GM10248 (cell line): ENCODE measurements around the gene SPATA7.

Experiments
- CTCF ChIA-PET: fragments of 300-600 bp; sonication (Branson Sonifier 250); formaldehyde crosslinking; extraction: SDS; loops from one replicate; lab custom pipeline; 2021; ENCODE audit warnings: antibody characterized with exemption; lab: Yijun Ruan, JAX
- POLR2A ChIA-PET: fragments of 350-650 bp; sonication (Branson Sonifier 250); formaldehyde crosslinking; extraction: SDS; loops from one replicate; lab custom pipeline; 2020; ENCODE audit warnings: antibody characterized with exemption; lab: Yijun Ruan, JAX
- DNase-seq: peaks from one replicate; pipeline ENCODE4 v3.0.0; 2012; ENCODE audit errors: extremely low spot score
- TF ChIP-seq, protein P1 (sequence below): IDR thresholded peaks from 2 replicates; pipeline ENCODE4 v1.5.1; 2012; ENCODE audit warnings: mild to moderate bottlenecking, low read depth; ENCODE audit errors: extremely low read depth, missing control alignments, control extremely low read depth

The SPATA7 gene

DNA sequence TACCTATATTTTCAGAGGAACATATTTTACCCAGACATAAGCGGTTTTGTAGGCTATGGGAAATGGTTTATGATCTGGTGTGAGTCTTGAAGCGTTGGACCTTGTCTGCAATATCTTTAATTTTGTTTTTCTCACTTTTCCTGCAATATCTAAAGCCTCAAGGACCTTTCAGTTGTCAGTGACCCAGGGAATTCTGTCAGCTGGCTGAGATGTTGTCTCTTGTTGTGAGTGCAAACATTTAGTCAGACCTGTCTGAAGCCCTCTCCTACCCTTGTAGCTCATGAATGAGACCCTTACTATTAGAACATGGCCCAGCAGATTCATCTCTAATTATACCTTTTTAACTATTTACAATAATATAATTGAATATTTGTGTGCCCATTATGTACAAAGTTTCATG, 53.6 kb downstream of the SPATA7 start:
- ChIA-PET CTCF (no interaction called here), POLR2A (no interaction called here)
- no peak for DNase-seq
- TF ChIP-seq, protein P1, sequence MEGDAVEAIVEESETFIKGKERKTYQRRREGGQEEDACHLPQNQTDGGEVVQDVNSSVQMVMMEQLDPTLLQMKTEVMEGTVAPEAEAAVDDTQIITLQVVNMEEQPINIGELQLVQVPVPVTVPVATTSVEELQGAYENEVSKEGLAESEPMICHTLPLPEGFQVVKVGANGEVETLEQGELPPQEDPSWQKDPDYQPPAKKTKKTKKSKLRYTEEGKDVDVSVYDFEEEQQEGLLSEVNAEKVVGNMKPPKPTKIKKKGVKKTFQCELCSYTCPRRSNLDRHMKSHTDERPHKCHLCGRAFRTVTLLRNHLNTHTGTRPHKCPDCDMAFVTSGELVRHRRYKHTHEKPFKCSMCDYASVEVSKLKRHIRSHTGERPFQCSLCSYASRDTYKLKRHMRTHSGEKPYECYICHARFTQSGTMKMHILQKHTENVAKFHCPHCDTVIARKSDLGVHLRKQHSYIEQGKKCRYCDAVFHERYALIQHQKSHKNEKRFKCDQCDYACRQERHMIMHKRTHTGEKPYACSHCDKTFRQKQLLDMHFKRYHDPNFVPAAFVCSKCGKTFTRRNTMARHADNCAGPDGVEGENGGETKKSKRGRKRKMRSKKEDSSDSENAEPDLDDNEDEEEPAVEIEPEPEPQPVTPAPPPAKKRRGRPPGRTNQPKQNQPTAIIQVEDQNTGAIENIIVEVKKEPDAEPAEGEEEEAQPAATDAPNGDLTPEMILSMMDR, result no peak

- CTCF ChIA-PET, result no interaction called here
- TF ChIP-seq, protein P1, result no peak
- DNase-seq, result no peak
- POLR2A ChIA-PET, result no interaction called here
These were observed 66.8 kb downstream of the SPATA7 start for GRCh38 chr14:88452231-88452630.

DNA sequence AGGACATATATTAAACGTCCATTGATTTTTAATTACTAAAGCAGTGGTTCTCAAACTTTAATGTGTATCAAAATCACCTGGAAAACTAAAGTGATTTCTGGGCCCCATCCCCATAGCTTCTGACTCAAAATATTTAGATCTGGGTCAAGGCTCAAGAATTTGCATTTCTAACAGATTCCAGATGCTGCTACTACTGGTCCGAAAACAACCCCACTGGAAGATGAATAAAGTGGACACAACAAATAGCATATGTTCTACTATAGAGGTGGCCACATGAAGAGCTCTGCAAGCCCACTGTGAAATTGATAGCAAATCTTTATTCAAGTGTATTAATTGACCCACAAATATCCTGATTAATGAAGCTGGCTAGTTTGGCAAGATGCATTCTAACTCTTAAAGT, 69.4 kb downstream of the SPATA7 start:
- TF ChIP-seq, protein P1, result no peak
- no peak for DNase-seq
- CTCF ChIA-PET, result interaction anchor here (0.7 to 2.6 kb wide), 5 partner anchors 9 to 26 kb away, joined by 3 to 11 read pairs (median 3); no protein-coding TSS in a partner anchor
- POLR2A ChIA-PET, result no interaction called here

- TF ChIP-seq, protein P1, result peak; percentile 12
- ChIA-PET CTCF (interaction anchor here (1.2 to 1.3 kb wide), 2 partner anchors 17 to 20 kb away, joined by 3 read pairs; no protein-coding TSS in a partner anchor), POLR2A (no interaction called here)
- peak; percentile 49 for DNase-seq
These were observed 77.9 kb downstream of the SPATA7 start for GRCh38 chr14:88463318-88463717.

DNA sequence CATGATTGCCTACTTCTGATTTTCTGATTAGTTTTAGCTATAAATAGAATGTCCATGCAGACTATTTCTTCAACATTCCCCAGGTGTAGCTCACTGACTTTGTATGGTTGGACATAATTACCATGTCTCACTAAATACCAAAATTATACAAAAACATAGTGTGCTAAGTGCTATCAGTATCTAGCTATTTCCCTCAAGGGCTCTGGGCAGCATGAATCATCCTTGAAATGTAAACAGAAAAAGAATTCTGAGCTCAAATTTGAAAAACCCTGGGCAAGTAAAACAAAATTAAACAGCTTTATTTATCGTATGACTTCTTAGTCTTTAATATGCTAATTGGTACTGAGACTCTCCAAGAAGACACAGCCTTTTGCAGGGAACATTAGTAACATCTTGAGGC, 82.9 kb downstream of the SPATA7 start:
- TF ChIP-seq, protein P1, result no peak
- ChIA-PET CTCF (interaction anchor here (1.0 to 3.9 kb wide), 4 partner anchors 12 to 27 kb away, joined by 3 to 11 read pairs (median 4); no protein-coding TSS in a partner anchor), POLR2A (no interaction called here)
- DNase-seq, result no peak

DNA sequence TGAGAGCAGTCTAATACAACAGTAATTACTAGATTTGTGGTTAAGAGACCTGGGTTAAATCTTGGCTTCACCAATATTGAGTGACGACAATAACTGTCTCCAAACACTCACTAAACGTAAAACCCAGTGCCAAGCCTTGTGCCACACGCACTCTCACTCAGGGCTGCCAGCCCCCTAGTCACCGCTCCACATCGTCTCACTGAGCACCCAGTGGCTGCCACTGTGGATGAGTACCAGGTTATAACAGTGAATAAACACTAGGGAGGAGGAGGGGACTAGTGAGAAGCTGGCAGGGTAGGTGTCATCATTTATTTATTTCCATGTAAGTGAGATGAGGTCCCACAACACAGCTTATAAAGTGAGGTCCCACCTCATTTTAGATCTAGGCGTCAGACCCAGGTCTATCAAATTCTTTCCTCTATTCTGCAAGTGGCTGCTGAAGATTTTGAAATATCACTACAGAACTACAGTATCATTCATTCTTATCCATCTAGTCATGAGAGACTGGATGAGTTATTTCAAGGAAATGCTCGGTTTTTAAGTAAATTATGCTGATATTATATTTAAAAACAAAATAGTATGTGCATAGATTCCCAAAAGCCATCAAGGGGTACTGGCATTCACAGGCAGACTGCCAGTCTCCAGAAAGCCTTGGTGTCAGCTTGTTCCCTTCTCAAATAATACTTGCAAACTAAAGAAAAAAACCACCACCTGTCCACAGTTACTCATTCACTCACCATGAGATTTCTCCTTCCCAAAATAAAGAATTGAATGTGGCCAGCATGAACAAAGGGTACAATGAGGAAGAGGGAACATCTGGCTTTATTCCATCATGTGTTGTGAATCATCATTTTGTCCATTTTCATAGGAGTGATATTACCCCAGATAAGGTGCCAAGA, 85.3 kb downstream of the SPATA7 start:
- CTCF ChIA-PET, result no interaction called here
- POLR2A ChIA-PET, result no interaction called here
- TF ChIP-seq, protein P1, result no peak
- no peak for DNase-seq
